Measurements from ENCODE around the gene SNX12.
"Not testable (repeated sequence)": the region's sequence is repeated elsewhere in the genome, so short reads cannot be mapped to it uniquely, and the experiment has no call there.

Gene SNX12

DNA sequence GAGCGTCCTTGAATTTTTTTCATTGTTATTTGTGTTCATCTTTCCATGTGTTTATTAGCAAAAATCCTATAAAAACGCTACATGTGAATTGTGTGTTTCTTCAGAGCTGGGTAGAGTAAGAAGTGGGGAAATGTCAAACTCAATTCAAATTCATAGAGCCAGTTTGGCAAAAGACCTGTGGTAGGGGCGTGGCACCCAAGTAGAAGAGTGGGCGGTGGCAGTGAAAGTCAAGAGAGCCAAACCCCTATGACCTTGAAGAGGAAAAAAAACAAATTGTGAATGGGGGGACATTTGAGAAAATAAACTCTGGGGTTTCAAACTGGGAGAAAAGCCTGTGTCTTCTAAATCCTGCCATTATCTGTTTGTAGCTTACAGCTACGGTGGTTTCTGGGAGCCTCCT, 23.1 kb upstream of the SNX12 start:
- no peak for DNase-seq (ENCODE audit: low spot score)

DNA sequence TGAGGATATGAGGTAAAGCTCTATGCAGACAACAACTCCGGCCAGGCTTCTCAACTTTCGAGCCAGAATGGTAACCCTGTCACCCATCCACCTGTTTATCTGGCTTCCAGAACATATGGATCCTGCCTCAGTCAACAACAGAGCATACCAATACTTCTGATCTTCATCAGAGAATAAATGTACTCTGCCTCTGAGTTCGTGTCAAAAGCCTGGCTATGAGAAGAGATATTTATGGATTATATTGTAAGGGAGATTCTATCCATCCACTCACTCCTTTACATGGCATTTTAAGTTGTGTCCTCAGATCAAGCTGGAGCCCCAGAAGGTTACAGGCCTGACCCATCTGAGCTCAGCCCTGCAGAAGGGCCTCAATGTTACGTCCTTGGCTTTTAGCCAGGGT, 17.8 kb upstream of the SNX12 start:
- DNase-seq (ENCODE audit: low spot score) = no peak

DNA sequence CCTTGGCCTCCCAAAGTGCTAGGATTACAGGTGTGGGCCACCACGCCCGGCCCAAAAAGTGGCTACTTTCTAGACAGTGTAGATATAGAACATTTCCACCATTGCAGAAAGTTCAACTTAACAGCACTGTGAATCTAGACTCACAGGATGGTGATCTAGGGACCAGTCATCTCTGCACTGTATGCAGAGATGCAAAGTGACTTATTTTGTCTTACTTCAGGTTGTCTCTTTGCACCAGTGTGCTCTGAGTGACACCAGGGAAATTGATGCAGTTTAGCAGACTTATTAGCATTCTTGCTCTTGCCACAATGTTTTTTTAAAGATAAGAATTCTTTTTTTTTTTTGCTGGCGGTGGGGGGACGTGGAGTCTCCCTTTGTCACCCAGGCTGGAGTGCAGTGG, 14.7 kb upstream of the SNX12 start:
- DNase-seq (ENCODE audit: low spot score) = no peak

DNA sequence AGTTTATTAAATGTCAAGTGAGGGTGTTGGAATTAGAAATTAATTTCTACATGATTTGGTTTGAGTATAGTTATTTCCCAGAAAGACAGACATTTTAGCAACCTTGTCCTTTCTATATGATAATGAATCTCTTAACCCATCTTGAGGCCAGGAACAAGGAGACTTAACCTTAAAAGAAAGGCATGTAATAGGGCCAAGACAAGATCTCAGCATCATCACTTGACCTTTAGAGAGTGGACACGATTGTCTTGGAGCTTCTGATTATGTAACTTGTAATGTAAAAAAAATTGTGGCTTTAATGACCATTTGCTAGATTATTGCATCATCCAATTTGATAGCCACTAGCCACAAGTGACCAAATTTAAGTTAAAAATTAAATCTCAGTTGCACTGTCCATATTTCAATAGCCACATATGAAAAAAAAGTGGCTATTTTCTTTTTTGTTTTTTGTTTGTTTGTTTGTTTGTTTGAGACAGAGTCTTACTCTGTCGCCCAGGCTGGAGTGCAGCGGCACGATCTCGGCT, 14.1 kb upstream of the SNX12 start:
- DNase-seq (ENCODE audit: low spot score) = no peak

DNA sequence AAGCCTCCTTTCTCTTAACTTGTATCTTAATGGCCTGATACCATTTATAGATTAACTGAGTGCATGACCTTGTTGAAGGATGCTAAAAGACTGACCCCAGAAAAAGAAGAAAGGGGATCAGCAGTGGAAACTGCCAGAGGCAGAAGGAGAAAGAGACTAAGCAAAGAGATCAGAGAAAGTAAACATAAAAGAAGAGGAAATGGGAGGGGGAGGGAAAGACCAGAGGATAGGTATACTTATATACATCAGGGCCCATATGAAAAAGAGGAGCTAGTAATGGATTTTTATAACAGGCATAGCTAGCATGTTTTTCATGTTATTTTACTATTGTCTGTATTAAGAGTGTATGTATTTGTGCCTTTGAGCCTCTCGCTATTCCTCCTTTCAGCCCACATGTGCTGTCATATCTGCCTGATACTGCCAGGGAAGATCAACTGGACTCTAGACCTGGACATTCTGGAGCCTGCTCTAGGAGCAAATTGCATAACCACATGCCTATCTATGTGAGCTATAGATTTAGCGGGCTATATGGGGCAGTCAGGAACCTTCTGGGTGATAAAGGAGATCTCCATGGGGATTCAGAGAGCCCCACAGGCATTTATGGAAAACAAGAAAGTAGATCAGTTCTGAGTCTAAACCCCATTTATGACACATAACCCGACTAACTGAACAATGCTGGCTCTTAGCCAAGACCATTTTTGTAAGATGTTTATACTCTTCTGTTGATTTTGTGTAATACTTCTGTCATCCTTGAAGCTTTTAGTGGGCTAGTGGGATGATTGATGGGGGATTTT, 13.4 kb upstream of the SNX12 start:
- no peak for DNase-seq (ENCODE audit: low spot score)

DNA sequence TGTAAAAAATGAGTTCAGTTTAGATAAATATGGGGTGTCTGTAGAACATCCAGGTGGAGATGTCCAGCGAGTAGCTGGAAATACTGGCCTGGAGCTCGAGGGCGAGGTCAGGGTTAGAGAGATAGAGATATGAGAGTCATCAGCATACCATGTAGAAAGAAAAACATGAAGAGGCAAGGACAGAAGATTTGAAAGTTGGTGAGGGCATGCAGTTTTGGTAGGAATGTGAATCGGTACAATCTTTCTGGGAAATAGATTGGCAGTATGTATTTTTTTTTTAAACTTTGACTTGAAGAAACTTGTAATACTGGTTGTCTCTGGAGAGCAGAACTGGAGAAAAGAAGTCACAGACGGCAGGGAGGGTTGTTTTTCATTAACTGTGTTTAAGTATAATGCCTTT, 2.4 kb upstream of the SNX12 start:
- no peak for DNase-seq (ENCODE audit: low spot score)

DNA sequence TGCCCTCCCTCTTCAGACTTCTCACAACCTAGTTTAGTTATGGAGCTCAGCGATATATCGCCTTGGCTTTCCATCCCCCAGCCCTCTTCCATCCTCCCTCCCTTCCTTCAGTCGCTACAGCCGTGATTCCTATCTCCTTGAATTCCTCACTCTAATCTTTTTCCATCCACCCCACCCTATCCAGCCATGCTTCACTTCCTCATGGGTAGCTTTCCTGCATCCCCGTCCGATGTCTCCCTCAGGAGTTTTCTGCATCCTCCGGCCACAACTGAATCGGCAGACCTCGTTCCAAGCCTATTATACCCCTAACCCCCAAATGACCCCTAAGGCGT, 456 bp downstream of the SNX12 start:
- no peak for DNase-seq (ENCODE audit: low spot score)

DNA sequence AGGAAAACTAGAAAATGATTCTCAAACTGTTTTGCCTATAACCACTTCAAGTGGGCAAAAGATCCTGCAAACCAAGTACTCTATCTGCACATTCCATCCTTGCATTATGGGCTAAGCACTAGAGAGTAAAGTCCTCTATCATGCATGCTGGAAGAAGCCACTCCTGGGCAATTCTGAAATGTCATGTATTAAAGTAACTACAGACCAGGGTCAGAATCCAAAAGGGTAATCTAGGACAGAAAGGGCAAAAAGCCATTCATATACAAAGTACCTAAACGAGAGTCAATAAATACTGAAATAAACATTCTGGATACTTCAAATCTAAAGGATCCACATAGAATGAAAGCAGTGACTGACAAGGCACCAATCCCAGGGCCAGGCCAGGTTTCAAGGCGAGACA, 1.0 kb downstream of the SNX12 start:
- no peak for DNase-seq (ENCODE audit: low spot score)

DNA sequence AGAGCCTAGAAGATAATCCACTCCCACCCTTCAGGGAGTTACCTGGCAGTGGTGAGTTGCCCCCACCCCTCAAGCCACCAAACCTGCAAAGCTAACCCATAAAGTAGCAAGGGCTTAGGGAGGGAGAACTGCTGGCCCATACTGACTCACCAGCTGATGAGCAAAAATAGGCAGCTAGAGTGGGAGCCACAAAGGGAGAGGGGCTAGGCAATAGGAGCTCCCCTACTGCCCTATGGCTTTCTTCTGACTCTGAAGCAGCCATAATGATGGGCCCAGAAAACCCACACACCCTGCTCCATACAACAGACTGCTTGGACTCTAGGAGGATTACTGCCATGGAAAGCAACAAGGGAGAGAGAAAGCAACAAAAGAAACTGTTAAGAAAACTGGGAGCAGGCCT, 8.0 kb downstream of the SNX12 start:
- no peak for DNase-seq (ENCODE audit: low spot score)

DNA sequence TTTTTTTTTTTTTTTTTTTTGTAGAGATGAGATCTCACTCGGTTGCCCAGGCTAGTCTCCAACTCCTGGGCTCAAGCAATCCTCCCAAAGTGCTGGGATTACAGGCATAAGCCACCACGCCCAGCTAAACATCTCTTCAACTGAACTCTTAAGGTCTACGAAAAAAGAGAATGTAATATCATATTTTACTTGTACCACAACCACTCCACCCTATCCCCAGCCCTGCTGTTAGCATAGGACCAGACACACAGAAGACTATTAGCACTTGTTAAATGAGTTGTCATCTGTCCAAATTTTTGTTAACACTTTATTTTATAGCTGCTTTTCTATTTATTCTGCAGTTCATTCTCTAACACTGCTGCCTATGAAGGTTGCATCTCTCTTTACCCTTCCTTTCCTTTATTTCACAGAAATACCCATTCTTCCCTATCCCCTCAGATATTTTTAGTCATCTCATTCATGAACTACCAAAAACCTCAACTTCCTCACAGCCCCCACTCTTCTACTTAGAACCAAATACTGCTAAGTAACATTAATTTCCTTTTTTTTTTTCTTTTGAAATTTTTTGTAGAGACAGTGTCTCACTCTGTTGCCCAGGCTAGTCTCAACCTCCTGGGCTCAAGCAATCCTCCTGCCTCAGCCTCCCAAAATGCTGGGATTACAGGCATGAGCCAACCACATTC, 10.1 kb downstream of the SNX12 start:
- no peak for DNase-seq (ENCODE audit: low spot score)

DNA sequence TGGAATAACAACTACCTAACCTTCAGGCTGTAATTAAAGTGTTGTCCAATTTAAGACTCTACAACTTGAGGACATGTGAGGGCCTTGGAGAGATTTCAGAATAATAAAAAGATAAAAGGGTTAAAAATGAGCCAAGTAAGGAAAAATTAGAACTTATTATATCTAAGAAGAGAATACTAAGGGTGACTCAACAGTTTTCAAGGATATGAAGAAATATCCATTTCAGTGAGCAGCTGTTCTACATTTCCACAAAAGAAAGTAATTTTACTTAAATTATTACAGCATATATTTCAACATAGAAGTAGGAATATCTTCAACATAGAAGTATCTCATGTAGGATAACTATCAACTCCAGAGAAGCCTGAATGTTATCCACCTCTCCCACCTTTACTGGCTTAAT, 11.3 kb downstream of the SNX12 start:
- no peak for DNase-seq (ENCODE audit: low spot score)

DNA sequence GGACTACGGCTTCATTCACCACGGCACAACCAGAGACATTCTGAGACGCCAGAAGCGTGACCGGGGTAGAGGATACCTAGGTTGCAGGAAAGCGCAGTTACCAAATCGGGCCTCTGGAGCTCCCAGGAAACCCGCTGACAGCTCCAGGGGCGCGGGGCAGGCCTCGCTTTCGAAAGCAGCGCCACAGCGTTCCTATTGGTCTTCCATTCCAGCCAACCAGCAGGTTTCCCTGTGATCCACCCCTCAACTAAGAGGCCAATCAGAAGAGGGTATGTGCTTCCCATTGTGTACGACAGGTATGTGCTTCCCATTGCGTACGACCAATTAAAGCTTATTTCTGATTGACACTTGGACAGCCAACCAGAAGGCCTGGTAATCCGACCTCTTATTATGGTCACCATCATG, 14.9 kb downstream of the SNX12 start:
- no peak for DNase-seq (ENCODE audit: low spot score)

DNA sequence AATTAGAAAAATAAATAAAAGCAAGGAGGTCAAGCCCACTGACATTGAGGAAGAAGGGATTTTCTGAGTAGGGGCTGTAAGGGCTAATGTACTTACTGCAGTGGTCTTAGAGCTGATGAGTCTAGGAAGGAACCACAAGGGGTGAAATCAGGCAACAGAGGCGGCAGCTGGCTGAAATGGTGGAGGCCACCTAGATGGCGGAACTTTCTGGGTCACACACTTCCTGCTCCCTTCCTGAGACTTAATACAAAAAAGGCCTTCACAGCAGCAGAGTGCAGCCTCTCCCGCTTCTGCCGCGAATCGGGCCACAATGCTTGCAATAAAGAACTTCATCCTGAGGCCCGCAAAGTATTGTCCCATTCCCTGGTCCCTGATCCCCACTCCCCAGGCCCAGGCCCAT, 15.4 kb downstream of the SNX12 start:
- no peak for DNase-seq (ENCODE audit: low spot score)

DNA sequence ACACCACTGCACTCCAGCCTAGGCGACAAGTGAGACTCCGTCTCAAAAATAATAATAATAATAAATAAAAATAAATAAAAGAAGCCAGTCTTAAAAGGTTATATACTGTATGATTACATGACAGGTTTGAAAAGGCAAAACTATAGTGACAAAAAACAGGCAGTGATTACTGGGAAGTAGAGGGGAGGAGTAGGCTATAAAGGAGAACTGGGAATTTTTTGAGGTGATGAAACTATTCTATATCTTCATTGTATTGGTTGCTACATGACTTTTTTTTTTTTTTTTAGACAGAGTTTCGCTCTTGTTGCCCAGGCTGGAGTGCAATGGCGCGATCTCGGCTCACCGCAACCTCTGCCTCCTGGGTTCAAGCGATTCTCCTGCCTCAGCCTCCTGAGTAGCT, 20.2 kb downstream of the SNX12 start:
- not testable (repeated sequence) for DNase-seq (ENCODE audit: low spot score)

DNA sequence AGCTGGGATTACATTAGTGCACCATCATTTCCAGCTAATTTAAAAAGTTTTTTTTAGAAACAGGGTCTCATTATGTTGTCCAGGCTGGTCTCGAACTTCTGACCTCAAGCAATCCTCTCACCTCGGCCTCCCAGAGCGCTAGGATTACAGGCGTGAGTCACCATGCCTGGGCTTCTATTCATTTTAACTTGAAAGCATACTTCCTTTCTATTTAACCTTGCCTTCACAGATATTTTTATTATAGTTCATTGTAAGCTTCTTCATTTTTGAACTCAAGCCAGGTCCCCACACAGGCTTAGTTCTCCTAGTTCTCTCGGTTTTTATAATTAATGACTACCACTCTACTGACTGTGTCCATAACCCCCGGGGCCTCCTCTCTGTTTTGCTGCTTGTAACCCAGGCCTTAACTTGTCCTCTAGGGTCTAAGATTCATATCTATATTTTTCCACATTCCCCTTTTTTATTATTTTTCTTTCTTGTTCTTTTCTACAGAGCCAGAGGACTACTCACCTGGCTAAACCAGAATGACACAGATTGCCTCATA, 50.7 kb downstream of the SNX12 start:
- no peak for DNase-seq (ENCODE audit: low spot score)

All from CD4-positive, alpha-beta T cell treated with Interleukin-15 for 4 hours (primary cell).